NT2/D1 (cell line): ENCODE data around the gene CERS4.

ENCODE experiments used
- SUZ12 ChIP-seq: IDR thresholded peaks from 2 replicates; pipeline ENCODE4 v1.6.1; 2011; ENCODE audit not compliant: insufficient read length, insufficient read depth; ENCODE audit errors: extremely low read depth
- YY1 ChIP-seq: IDR thresholded peaks from 2 replicates; pipeline ENCODE4 v1.6.1; 2011; ENCODE audit not compliant: insufficient read length, insufficient read depth
- ZNF274 ChIP-seq: IDR thresholded peaks from 2 replicates; pipeline ENCODE4 v1.6.1; 2011; ENCODE audit warnings: mild to moderate bottlenecking, low read depth, low read length

GRCh38 chr19:8243146-8243545 lies 34.0 kb downstream of the CERS4 start:
- TF ChIP-seq ZNF274 (no peak), YY1 (no peak), SUZ12 (no peak)
